Endodermal cell (in vitro differentiated cells): ENCODE data around the gene CD276. TPM values are rescaled to one million over a fixed set of nuclear protein-coding genes. Genes with fewer than 3 reads are reported as not detected.

ENCODE experiments used
- DNase-seq: peaks from one replicate; pipeline ENCODE4 v3.0.0-alpha.2; 2017
- H3K27ac ChIP-seq: 2 replicates; pipeline ENCODE4 v1.5.1; 2013; ENCODE audit warnings: mild to moderate bottlenecking, low read depth, low read length, moderate library complexity
- H3K27me3 ChIP-seq: 2 replicates; pipeline ENCODE4 v1.6.1; 2013; ENCODE audit warnings: mild to moderate bottlenecking, low read length, moderate library complexity; ENCODE audit not compliant: insufficient read depth, control insufficient read depth, poor library complexity, severe bottlenecking
- H3K36me3 ChIP-seq: 2 replicates; pipeline ENCODE4 v1.7.0; 2013; ENCODE audit warnings: mild to moderate bottlenecking, low read length, moderate library complexity; ENCODE audit not compliant: control insufficient read depth, insufficient read depth
- H3K4me1 ChIP-seq: one replicate; pipeline ENCODE4 v1.7.0; 2013; ENCODE audit warnings: low read length; ENCODE audit not compliant: control insufficient read depth, insufficient read depth
- H3K4me3 ChIP-seq: 2 replicates; pipeline ENCODE4 v1.5.1; 2013; ENCODE audit warnings: mild to moderate bottlenecking, low read length, moderate library complexity
- H3K9ac ChIP-seq: 2 replicates; pipeline ENCODE4 v1.6.1; 2013; ENCODE audit warnings: mild to moderate bottlenecking, low read length, moderate library complexity; ENCODE audit not compliant: poor library complexity, severe bottlenecking; ENCODE audit errors: extremely low read depth
- H3K9me3 ChIP-seq: 2 replicates; pipeline ENCODE4 v1.6.1; 2013; ENCODE audit warnings: mild to moderate bottlenecking, low read length, moderate library complexity; ENCODE audit not compliant: control insufficient read depth
- H3K27ac Mint-ChIP-seq: 2 replicates; pipeline ENCODE4 v1.8.0; 2020; ENCODE audit warnings: mixed read lengths
- H3K27me3 Mint-ChIP-seq: 2 replicates; pipeline ENCODE4 v1.8.0; 2021; ENCODE audit warnings: mild to moderate bottlenecking, mixed read lengths; ENCODE audit not compliant: insufficient read depth
- H3K36me3 Mint-ChIP-seq: 2 replicates; pipeline ENCODE4 v1.8.0; 2020; ENCODE audit warnings: low read depth, mixed read lengths
- H3K4me1 Mint-ChIP-seq: 2 replicates; pipeline ENCODE4 v1.8.0; 2020; ENCODE audit warnings: mixed read lengths
- H3K4me3 Mint-ChIP-seq: 2 replicates; pipeline ENCODE4 v1.8.0; 2020; ENCODE audit warnings: mild to moderate bottlenecking, moderate library complexity, mixed read lengths
- H3K9me3 Mint-ChIP-seq: 2 replicates; pipeline ENCODE4 v1.8.0; 2020; ENCODE audit warnings: mild to moderate bottlenecking, mixed read lengths
- WGBS, 2 experiments: methylation state at CpG; one replicate each; pipeline versions ENCODE4 v1.1.5 to v1.1.7; 2013; ENCODE audit warnings: missing lambda C conversion rate in 2 of 2, mixed read lengths in 1 of 2; ENCODE audit not compliant: insufficient coverage in 1 of 2, insufficient read length in 1 of 2; 5-methylcytosine and 5-hydroxymethylcytosine counted together
- total RNA-seq, 2 donors: library from RNA; stranded (reverse); fragmentation: NEBNext Ultra II Directional in 1 of 2; extraction: Animal tissue kit (Norgen Biotek cat#: 25700) in 1 of 2; gene quantifications; 2 replicates in 1 of 2; 3 replicates in 1 of 2; pipeline ENCODE4 v1.2.1, GENCODE V29; 2021
- TF ChIP-seq, protein P1 (sequence below): fragments of 200-600 bp; sonication (generic); conservative IDR thresholded peaks from 2 replicates; pipeline ENCODE4 v1.5.0; 2021; ENCODE audit warnings: antibody characterized with exemption, mild to moderate bottlenecking

The CD276 gene
- total RNA-seq, 2 donors from 2014 or later: 122 to 133 TPM

DNA sequence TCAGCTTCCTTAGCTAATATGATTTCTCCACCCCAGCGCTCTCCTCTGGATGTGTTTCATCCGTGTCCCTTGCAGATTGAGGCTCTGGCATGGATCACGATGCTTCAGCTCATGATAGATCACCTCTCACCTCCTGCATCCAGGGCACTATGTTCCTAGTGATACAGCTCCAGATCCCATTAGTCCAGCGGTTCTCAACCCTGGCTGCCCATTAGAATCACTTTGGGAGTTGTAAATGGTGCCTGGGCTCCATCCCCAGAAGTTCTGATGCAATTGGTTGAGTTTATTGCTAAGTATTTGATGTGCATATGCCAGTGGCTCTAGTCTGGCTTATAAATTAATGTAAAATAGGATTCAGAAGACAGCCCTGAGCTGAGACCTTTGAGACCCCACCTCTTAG, 34.5 kb downstream of the CD276 start:
- H3K9me3 Mint-ChIP-seq: no peaks in the 10 kb centered on the region
- no peaks in the 10 kb centered on the region for H3K9me3 ChIP-seq
- H3K36me3 ChIP-seq: peaks cover 10% of the 10 kb centered on the region
- H3K36me3 Mint-ChIP-seq: peaks cover 8% of the 10 kb centered on the region
- no peak for DNase-seq
- no peaks in the 10 kb centered on the region for H3K4me1 ChIP-seq
- no peak overlapping the region for H3K27ac Mint-ChIP-seq
- no peaks in the 10 kb centered on the region for H3K4me1 Mint-ChIP-seq
- H3K4me3 ChIP-seq: no peak overlapping the region
- TF ChIP-seq, protein P1, sequence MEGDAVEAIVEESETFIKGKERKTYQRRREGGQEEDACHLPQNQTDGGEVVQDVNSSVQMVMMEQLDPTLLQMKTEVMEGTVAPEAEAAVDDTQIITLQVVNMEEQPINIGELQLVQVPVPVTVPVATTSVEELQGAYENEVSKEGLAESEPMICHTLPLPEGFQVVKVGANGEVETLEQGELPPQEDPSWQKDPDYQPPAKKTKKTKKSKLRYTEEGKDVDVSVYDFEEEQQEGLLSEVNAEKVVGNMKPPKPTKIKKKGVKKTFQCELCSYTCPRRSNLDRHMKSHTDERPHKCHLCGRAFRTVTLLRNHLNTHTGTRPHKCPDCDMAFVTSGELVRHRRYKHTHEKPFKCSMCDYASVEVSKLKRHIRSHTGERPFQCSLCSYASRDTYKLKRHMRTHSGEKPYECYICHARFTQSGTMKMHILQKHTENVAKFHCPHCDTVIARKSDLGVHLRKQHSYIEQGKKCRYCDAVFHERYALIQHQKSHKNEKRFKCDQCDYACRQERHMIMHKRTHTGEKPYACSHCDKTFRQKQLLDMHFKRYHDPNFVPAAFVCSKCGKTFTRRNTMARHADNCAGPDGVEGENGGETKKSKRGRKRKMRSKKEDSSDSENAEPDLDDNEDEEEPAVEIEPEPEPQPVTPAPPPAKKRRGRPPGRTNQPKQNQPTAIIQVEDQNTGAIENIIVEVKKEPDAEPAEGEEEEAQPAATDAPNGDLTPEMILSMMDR: no peak
- peaks cover 44% of the 10 kb centered on the region for H3K27me3 Mint-ChIP-seq
- peaks cover 23% of the 10 kb centered on the region for H3K27me3 ChIP-seq
- no peak overlapping the region for H3K4me3 Mint-ChIP-seq
- no peak overlapping the region for H3K27ac ChIP-seq
- 89 to 90% methylated on average over 4 of the region's 4 CpGs for WGBS, 2 experiments
- H3K9ac ChIP-seq: no peak overlapping the region

DNA sequence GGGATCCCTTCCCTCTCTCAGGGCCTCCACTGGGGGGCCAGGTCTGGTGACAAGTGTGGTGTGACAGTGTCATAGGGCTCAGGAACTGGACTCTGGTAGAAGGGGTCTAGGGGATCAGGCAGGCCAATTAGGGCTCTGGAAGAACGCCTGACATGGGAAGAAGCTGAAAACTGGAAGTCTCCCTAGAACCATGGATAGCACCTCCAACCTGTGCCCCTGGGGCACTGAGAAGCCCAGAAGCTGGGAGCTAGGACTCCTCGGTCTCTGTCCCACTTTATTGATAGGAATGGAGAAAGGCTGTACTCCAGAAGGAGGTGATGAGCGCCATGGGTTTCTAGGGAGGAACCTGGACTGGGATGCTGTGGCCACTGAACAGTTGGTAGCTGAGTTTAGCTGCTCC, 38.2 kb downstream of the CD276 start:
- Histone ChIP-seq H3K4me1 (no peaks in the 10 kb centered on the region), H3K9me3 (no peaks in the 10 kb centered on the region), H3K4me3 (no peak overlapping the region), H3K27ac (no peak overlapping the region), H3K9ac (no peak overlapping the region), H3K36me3 (no peaks in the 10 kb centered on the region), H3K27me3 (peaks cover 54% of the 10 kb centered on the region)
- TF ChIP-seq, protein P1: no peak
- Mint-ChIP-seq H3K27ac (no peak overlapping the region), H3K9me3 (no peaks in the 10 kb centered on the region), H3K4me1 (no peaks in the 10 kb centered on the region), H3K4me3 (no peak overlapping the region), H3K27me3 (peaks cover 72% of the 10 kb centered on the region), H3K36me3 (no peaks in the 10 kb centered on the region)
- no peak for DNase-seq
- 93% methylated on average over 2 to 3 of the region's 3 CpGs for WGBS, 2 experiments

DNA sequence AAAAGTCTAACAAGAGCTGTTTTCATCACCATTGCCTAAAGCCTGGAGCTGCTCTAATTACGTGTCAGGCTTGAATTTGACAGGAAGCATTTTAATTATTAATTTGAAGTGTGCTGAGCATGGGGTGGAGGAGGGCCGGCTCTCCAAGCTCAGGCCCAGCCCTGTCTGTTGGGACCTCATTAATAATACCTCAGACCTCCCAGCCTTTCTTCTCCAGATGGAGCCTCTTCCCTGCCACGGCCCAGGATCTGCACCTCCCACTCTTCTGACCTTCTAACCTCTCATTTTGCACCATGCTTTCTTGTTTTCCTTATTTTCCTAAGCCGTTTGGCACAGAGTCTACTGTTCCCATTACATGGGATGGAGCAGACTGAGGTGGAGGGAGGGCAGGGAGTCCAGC, 39.0 kb downstream of the CD276 start:
- no peak for DNase-seq
- TF ChIP-seq, protein P1: no peak
- Histone ChIP-seq H3K27me3 (peaks cover 61% of the 10 kb centered on the region), H3K4me3 (no peak overlapping the region), H3K27ac (peak overlapping the region; percentile 11), H3K9me3 (no peaks in the 10 kb centered on the region), H3K4me1 (no peaks in the 10 kb centered on the region), H3K36me3 (no peaks in the 10 kb centered on the region), H3K9ac (no peak overlapping the region)
- 61 to 80% methylated on average over 2 to 4 of the region's 4 CpGs for WGBS, 2 experiments
- Mint-ChIP-seq H3K4me3 (no peak overlapping the region), H3K4me1 (no peaks in the 10 kb centered on the region), H3K27ac (no peak overlapping the region), H3K9me3 (no peaks in the 10 kb centered on the region), H3K27me3 (peaks cover 77% of the 10 kb centered on the region), H3K36me3 (no peaks in the 10 kb centered on the region)
